Hepatocyte (in vitro differentiated cells): ENCODE results near the gene FGD2. TPM values are rescaled to one million over a fixed set of nuclear protein-coding genes. Genes with fewer than 3 reads are reported as not detected.
A peak's percentile ranks its signal among the peaks of the same experiment; 100 is the strongest.

ENCODE experiments used
- DNase-seq: peaks from one replicate; pipeline ENCODE4 v3.0.0-alpha.2; 2016; ENCODE audit warnings: low spot score
- H2AFZ ChIP-seq: fragments of 200-600 bp; sonication (generic); 2 replicates; pipeline ENCODE4 v1.6.0; 2016; ENCODE audit warnings: antibody characterized with exemption, mild to moderate bottlenecking
- H3K27ac ChIP-seq: fragments of 200-600 bp; sonication (generic); 2 replicates; pipeline ENCODE4 v1.5.1; 2016; ENCODE audit warnings: mild to moderate bottlenecking
- H3K27me3 ChIP-seq: fragments of 200-600 bp; sonication (generic); 2 replicates; pipeline ENCODE4 v1.6.1; 2016
- H3K36me3 ChIP-seq: fragments of 200-600 bp; sonication (generic); replicated peaks from 2 replicates; pipeline ENCODE4 v1.5.1; 2016; ENCODE audit warnings: low read depth; ENCODE audit not compliant: insufficient read depth
- H3K4me1 ChIP-seq: fragments of 200-600 bp; sonication (generic); 2 replicates; pipeline ENCODE4 v1.5.1; 2016; ENCODE audit warnings: mild to moderate bottlenecking, moderate library complexity; ENCODE audit not compliant: insufficient read depth
- H3K4me2 ChIP-seq: fragments of 200-600 bp; sonication (generic); 2 replicates; pipeline ENCODE4 v1.6.0; 2016
- H3K4me3 ChIP-seq: fragments of 200-600 bp; sonication (generic); 2 replicates; pipeline ENCODE4 v1.5.1; 2016; ENCODE audit warnings: mild to moderate bottlenecking
- H3K79me2 ChIP-seq: fragments of 200-600 bp; sonication (generic); 2 replicates; pipeline ENCODE4 v1.6.0; 2017; ENCODE audit warnings: mild to moderate bottlenecking
- H3K9me2 ChIP-seq: fragments of 200-600 bp; sonication (generic); replicated peaks from 2 replicates; pipeline ENCODE4 v1.6.0; 2017; ENCODE audit warnings: mild to moderate bottlenecking; ENCODE audit not compliant: insufficient read depth
- H3K9me3 ChIP-seq: fragments of 200-600 bp; sonication (generic); 2 replicates; pipeline ENCODE4 v1.5.1; 2016; ENCODE audit warnings: low read depth, mild to moderate bottlenecking
- H4K20me1 ChIP-seq: fragments of 200-600 bp; sonication (generic); 2 replicates; pipeline ENCODE4 v1.6.0; 2016; ENCODE audit warnings: mild to moderate bottlenecking; ENCODE audit not compliant: insufficient read depth, poor library complexity, severe bottlenecking
- CTCF ChIP-seq: fragments of 200-600 bp; sonication (generic); IDR thresholded peaks from 2 replicates; pipeline ENCODE4 v1.5.1; 2016; ENCODE audit warnings: antibody characterized with exemption, mild to moderate bottlenecking; ENCODE audit not compliant: poor library complexity
- EZH2 ChIP-seq: fragments of 200-600 bp; sonication (generic); IDR thresholded peaks from 2 replicates; pipeline ENCODE4 v1.6.1; 2016; ENCODE audit warnings: antibody characterized with exemption, mild to moderate bottlenecking, borderline replicate concordance
- EZH2phosphoT487 ChIP-seq: fragments of 200-600 bp; sonication (generic); IDR thresholded peaks from one replicate; pipeline ENCODE4 v1.6.1; 2018; ENCODE audit warnings: antibody characterized with exemption, mild to moderate bottlenecking, low read depth, moderate library complexity; ENCODE audit not compliant: unreplicated experiment, severe bottlenecking
- WGBS: methylation state at CpG from one replicate; pipeline ENCODE4 v1.1.6; 2016; ENCODE audit warnings: low lambda C conversion rate; ENCODE audit errors: missing lambda C conversion rate; 5-methylcytosine and 5-hydroxymethylcytosine counted together
- polyA plus RNA-seq: library from polyadenylated mRNA; unstranded; fragments of >200 nt; fragmentation: Nextera tagmentation; extraction: Ambion mirVana; gene quantifications from 2 replicates; pipeline ENCODE4 v1.2.1, GENCODE V29; 2016
- total RNA-seq: library from RNA; depleted of rRNA; stranded (reverse); fragments of >200 nt; gene quantifications from 2 replicates; pipeline ENCODE4 v1.2.3, GENCODE V29; 2014

Gene FGD2
- total and polyA plus RNA-seq, 2 experiments from 2014 or later: 4.6 to 5.2 TPM

- H3K36me3 ChIP-seq: no peaks in the 10 kb centered on the region
- H3K4me1 ChIP-seq: no peaks in the 10 kb centered on the region
- no peaks in the 10 kb centered on the region for H4K20me1 ChIP-seq
- H3K9me3 ChIP-seq: no peaks in the 10 kb centered on the region
- 85% methylated on average over 5 of the region's 5 CpGs for WGBS
- H3K27me3 ChIP-seq: no peaks in the 10 kb centered on the region
- H3K4me3 ChIP-seq: no peak overlapping the region
- no peaks in the 10 kb centered on the region for H3K9me2 ChIP-seq
- no peak overlapping the region for H3K4me2 ChIP-seq
- TF ChIP-seq EZH2 (no peak), EZH2phosphoT487 (no peak)
- no peaks in the 10 kb centered on the region for H3K79me2 ChIP-seq
- H2AFZ ChIP-seq: no peak overlapping the region
- no peak overlapping the region for H3K27ac ChIP-seq
- no peak for DNase-seq
Observed at GRCh38 chr6:37006793-37007339, 1.4 kb downstream of the FGD2 start.

GRCh38 chr6:37007340-37008043 lies 2.0 kb downstream of the FGD2 start:
- H3K27ac ChIP-seq: peak overlapping the region; percentile 15

GRCh38 chr6:37008484-37009465 lies 3.3 kb downstream of the FGD2 start:
- Histone ChIP-seq H3K27me3 (no peaks in the 10 kb centered on the region), H3K4me1 (no peaks in the 10 kb centered on the region), H3K36me3 (no peaks in the 10 kb centered on the region), H3K79me2 (no peaks in the 10 kb centered on the region), H3K4me3 (no peak overlapping the region), H4K20me1 (no peaks in the 10 kb centered on the region), H3K9me3 (no peaks in the 10 kb centered on the region), H3K4me2 (no peak overlapping the region), H3K27ac (peak overlapping the region; percentile 23), H3K9me2 (no peaks in the 10 kb centered on the region), H2AFZ (no peak overlapping the region)
- WGBS: 88% methylated on average over 15 of the region's 15 CpGs
- no peak for DNase-seq
- no peak for TF ChIP-seq EZH2phosphoT487
- no peak for TF ChIP-seq EZH2
- no peak for TF ChIP-seq CTCF

More at GRCh38 chr6:37007340-37008043, 2.0 kb downstream of the FGD2 start:
- H3K4me3 ChIP-seq: no peak overlapping the region
- H3K4me1 ChIP-seq: no peaks in the 10 kb centered on the region
- no peaks in the 10 kb centered on the region for H4K20me1 ChIP-seq
- no peaks in the 10 kb centered on the region for H3K27me3 ChIP-seq
- H3K36me3 ChIP-seq: no peaks in the 10 kb centered on the region
- TF ChIP-seq EZH2phosphoT487 (no peak), CTCF (no peak), EZH2 (no peak)
- no peaks in the 10 kb centered on the region for H3K79me2 ChIP-seq
- H3K9me3 ChIP-seq: no peaks in the 10 kb centered on the region
- no peak overlapping the region for H2AFZ ChIP-seq
- no peak for DNase-seq
- no peaks in the 10 kb centered on the region for H3K9me2 ChIP-seq
- no peak overlapping the region for H3K4me2 ChIP-seq
- WGBS: 76% methylated on average over 12 of the region's 12 CpGs
